ENCODE measurements around the gene KIF13A.

GRCh38 chr6:17798477-17799154, 188.8 kb downstream of the KIF13A start:
- TF ChIP-seq CTCF (IDR thresholded peaks at IDR 0.05; ENCODE audit: low read depth, low read length) (no peak), EZH2phosphoT487 (IDR thresholded peaks at IDR 0.05; ENCODE audit: low read depth) (no peak)
